C4-2B (cell line): ENCODE measurements around the gene CHDH.

Source experiments
- H3K27ac ChIP-seq: fragments of 450-650 bp; 2 replicates; pipeline ENCODE4 v1.5.1; 2017
- CTCF ChIP-seq: fragments of 450-650 bp; conservative IDR thresholded peaks from 2 replicates; pipeline ENCODE4 v1.5.1; 2017; ENCODE audit warnings: mild to moderate bottlenecking
- ZFX ChIP-seq: fragments of 450-650 bp; IDR thresholded peaks from 2 replicates; pipeline ENCODE4 v1.6.1; 2017

CHDH gene

GRCh38 chr3:53885239-53885638 is 39.0 kb upstream of the CHDH start:
- no peak overlapping the region for H3K27ac ChIP-seq
- TF ChIP-seq CTCF (no peak), ZFX (no peak)

- TF ChIP-seq CTCF (no peak), ZFX (no peak)
- no peak overlapping the region for H3K27ac ChIP-seq
Observed at GRCh38 chr3:53884623-53885022, 38.4 kb upstream of the CHDH start.

- H3K27ac ChIP-seq: no peak overlapping the region
- TF ChIP-seq ZFX: no peak
- TF ChIP-seq CTCF: no peak
Observed at GRCh38 chr3:53883008-53883407, 36.8 kb upstream of the CHDH start.

- H3K27ac ChIP-seq: peak within 1 kb of the TSS; percentile 90
- TF ChIP-seq CTCF (no peak), ZFX (peak; percentile 58; the same call in 1 of the 2 replicates)
Observed at GRCh38 chr3:53881691-53882593, 35.7 kb upstream of the CHDH start, which contains the start of gene ACTR8. TSS of gene ACTR8 (minus strand) at chr3:53882152. CDS start at chr3:53882101, 51 bp downstream.

GRCh38 chr3:53880396-53881345 is 34.5 kb upstream of the CHDH start:
- TF ChIP-seq ZFX (no peak), CTCF (no peak)

GRCh38 chr3:53865732-53866499 is 19.7 kb upstream of the CHDH start:
- no peak overlapping the region for H3K27ac ChIP-seq
- TF ChIP-seq CTCF (no peak), ZFX (no peak)

More at GRCh38 chr3:53880396-53881345, 34.5 kb upstream of the CHDH start:
- H3K27ac ChIP-seq: peak overlapping the region; percentile 90; the same call in 1 of the 2 replicates
